ENCODE measurements around the gene URAD.
A peak's percentile ranks its signal among the peaks of the same experiment; 100 is the strongest.

URAD gene

DNA sequence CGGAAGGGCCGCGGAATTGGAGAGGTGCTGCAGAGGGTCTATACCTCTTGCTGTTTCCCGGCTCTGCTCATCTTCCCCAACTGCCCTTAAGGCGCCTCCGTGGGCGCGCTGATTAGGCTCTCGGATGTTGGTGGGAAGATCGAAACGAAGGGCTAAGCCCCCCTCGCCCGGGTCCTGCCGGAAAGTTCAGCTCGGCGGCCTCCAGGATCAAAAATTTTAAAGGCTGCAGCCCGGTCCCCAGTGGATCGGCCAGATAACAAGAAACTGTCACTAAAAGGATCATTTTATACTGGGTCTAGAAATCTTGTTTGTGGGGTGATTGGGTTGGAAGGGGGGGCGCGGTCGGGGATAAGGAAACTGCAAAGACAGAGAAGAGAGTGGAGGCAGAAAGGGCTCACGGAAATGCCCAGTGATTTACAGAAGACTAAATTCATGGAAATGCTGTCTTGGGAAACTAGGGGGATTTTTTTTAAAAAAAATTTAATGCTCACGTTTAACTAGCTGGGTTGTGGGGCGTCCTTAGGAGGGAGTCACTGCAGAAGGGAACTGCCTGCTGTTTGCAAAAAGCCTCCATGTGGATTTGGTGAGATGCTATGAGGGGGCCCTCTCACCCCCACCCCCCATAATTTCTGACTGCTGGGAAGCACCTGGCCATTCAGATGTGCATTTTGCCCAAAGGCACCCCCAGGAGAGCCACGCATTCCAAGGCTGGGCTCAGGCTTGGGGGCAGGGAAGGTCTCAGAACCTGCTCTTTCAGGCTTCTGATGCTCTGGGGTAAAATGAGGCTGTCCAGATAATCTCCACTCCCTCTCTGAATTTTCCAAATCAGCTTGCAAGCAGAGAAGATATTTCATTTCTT is 27.0 kb downstream of the URAD start:
- Histone ChIP-seq H3K9ac (ENCODE audit: low read length) (no peak overlapping the region), H3K9me2 (replicated peaks; ENCODE audit: insufficient read depth, low read length) (no peaks in the 10 kb centered on the region), H2AFZ (ENCODE audit: low read length) (no peak overlapping the region), H3K79me2 (ENCODE audit: low read length) (no peaks in the 10 kb centered on the region), H3K27ac (ENCODE audit: low read length) (no peak overlapping the region), H3F3A (ENCODE audit: insufficient read depth, low read length) (no peaks in the 10 kb centered on the region), H3K9me3 (replicated peaks; ENCODE audit: insufficient read depth, low read length) (no peaks in the 10 kb centered on the region), H4K20me1 (ENCODE audit: insufficient read depth, low read length) (no peaks in the 10 kb centered on the region), H3K36me3 (replicated peaks; ENCODE audit: insufficient read depth, low read length) (no peaks in the 10 kb centered on the region), H3K4me2 (ENCODE audit: low read depth, low read length) (no peak overlapping the region), H3K4me1 (ENCODE audit: low read length) (no peaks in the 10 kb centered on the region), H3K27me3 (replicated peaks; ENCODE audit: insufficient read depth, low read length) (no peaks in the 10 kb centered on the region), H3K4me3 (ENCODE audit: low read length) (no peak overlapping the region)
- TF ChIP-seq CTCF (IDR thresholded peaks at IDR 0.05; ENCODE audit: low read length) (no peak), EZH2phosphoT487 (IDR thresholded peaks at IDR 0.05; ENCODE audit: low read length) (no peak), EZH2 (optimal IDR thresholded peaks at IDR 0.05; ENCODE audit: low read depth, low read length) (no peak)
- DNase-seq, result no peak

GRCh38 chr13:27960362-27961226 is 27.9 kb downstream of the URAD start:
- no peaks in the 10 kb centered on the region for H3K9me3 ChIP-seq (replicated peaks; ENCODE audit: insufficient read depth, low read length)
- no peak overlapping the region for H3K4me3 ChIP-seq (ENCODE audit: low read length)
- H3K4me2 ChIP-seq (ENCODE audit: low read depth, low read length), result peak overlapping the region; percentile 13; the same call in 1 of the 2 replicates
- peak; percentile 10 for DNase-seq
- no peaks in the 10 kb centered on the region for H3F3A ChIP-seq (ENCODE audit: insufficient read depth, low read length)
- H2AFZ ChIP-seq (ENCODE audit: low read length), result 0 out of 2 replicates have a peak overlapping the region, but pooled peaks have one; percentile 19
- TF ChIP-seq EZH2 (optimal IDR thresholded peaks at IDR 0.05; ENCODE audit: low read depth, low read length) (no peak), CTCF (IDR thresholded peaks at IDR 0.05; ENCODE audit: low read length) (peak; percentile 32)
- H3K36me3 ChIP-seq (replicated peaks; ENCODE audit: insufficient read depth, low read length), result no peaks in the 10 kb centered on the region
- H3K9me2 ChIP-seq (replicated peaks; ENCODE audit: insufficient read depth, low read length), result no peaks in the 10 kb centered on the region
- H3K4me1 ChIP-seq (ENCODE audit: low read length), result no peaks in the 10 kb centered on the region
- H3K9ac ChIP-seq (ENCODE audit: low read length), result no peak overlapping the region
- H4K20me1 ChIP-seq (ENCODE audit: insufficient read depth, low read length), result no peaks in the 10 kb centered on the region
- H3K79me2 ChIP-seq (ENCODE audit: low read length), result no peaks in the 10 kb centered on the region
- no peak overlapping the region for H3K27ac ChIP-seq (ENCODE audit: low read length)
- H3K27me3 ChIP-seq (replicated peaks; ENCODE audit: insufficient read depth, low read length), result no peaks in the 10 kb centered on the region

GRCh38 chr13:27959976-27960361 is 28.5 kb downstream of the URAD start:
- Histone ChIP-seq H3K9me3 (replicated peaks; ENCODE audit: insufficient read depth, low read length) (no peaks in the 10 kb centered on the region), H3K9ac (ENCODE audit: low read length) (no peak overlapping the region), H3K27me3 (replicated peaks; ENCODE audit: insufficient read depth, low read length) (no peaks in the 10 kb centered on the region), H3F3A (ENCODE audit: insufficient read depth, low read length) (no peaks in the 10 kb centered on the region), H3K27ac (ENCODE audit: low read length) (no peak overlapping the region), H3K9me2 (replicated peaks; ENCODE audit: insufficient read depth, low read length) (no peaks in the 10 kb centered on the region), H3K4me2 (ENCODE audit: low read depth, low read length) (peak overlapping the region; percentile 13; the same call in 1 of the 2 replicates), H3K36me3 (replicated peaks; ENCODE audit: insufficient read depth, low read length) (no peaks in the 10 kb centered on the region), H2AFZ (ENCODE audit: low read length) (0 out of 2 replicates have a peak overlapping the region, but pooled peaks have one; percentile 19), H3K4me1 (ENCODE audit: low read length) (no peaks in the 10 kb centered on the region), H3K4me3 (ENCODE audit: low read length) (no peak overlapping the region), H3K79me2 (ENCODE audit: low read length) (no peaks in the 10 kb centered on the region), H4K20me1 (ENCODE audit: insufficient read depth, low read length) (no peaks in the 10 kb centered on the region)
- TF ChIP-seq EZH2 (optimal IDR thresholded peaks at IDR 0.05; ENCODE audit: low read depth, low read length) (no peak), EZH2phosphoT487 (IDR thresholded peaks at IDR 0.05; ENCODE audit: low read length) (no peak), CTCF (IDR thresholded peaks at IDR 0.05; ENCODE audit: low read length) (no peak)
- DNase-seq, result no peak
